ENCODE measurements around the gene ZNF700.

DNA sequence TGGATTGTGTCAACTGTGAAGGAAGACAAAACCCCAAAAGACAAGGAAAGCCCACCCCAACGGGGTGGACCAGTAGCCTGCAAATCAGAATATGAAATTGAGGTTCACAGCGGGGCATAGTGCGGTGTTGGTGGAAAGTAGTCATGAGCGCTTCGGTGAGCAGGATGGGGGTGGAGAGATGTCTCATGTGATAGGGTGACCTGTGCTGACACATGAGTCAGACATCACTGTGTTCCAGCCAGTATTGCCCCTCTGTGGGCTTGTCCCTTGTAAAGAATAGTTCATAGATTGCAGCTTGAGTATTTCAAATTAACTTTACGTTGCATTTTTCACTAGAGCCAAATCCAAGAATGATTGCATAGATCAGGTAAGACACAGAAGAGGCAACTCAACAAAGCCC lies 30.1 kb upstream of the ZNF700 start:
- TF ChIP-seq, protein P1, sequence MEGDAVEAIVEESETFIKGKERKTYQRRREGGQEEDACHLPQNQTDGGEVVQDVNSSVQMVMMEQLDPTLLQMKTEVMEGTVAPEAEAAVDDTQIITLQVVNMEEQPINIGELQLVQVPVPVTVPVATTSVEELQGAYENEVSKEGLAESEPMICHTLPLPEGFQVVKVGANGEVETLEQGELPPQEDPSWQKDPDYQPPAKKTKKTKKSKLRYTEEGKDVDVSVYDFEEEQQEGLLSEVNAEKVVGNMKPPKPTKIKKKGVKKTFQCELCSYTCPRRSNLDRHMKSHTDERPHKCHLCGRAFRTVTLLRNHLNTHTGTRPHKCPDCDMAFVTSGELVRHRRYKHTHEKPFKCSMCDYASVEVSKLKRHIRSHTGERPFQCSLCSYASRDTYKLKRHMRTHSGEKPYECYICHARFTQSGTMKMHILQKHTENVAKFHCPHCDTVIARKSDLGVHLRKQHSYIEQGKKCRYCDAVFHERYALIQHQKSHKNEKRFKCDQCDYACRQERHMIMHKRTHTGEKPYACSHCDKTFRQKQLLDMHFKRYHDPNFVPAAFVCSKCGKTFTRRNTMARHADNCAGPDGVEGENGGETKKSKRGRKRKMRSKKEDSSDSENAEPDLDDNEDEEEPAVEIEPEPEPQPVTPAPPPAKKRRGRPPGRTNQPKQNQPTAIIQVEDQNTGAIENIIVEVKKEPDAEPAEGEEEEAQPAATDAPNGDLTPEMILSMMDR (IDR thresholded peaks at IDR 0.05): no peak
- TF ChIP-seq EP300 (IDR thresholded peaks at IDR 0.05; ENCODE audit: low read depth): no peak
